KOPT-K1 (cell line): ENCODE measurements around the gene C3orf18.

ENCODE experiments used
- H3K27ac ChIP-seq: fragments of 200-600 bp; sonication (generic); 2 replicates; pipeline ENCODE4 v1.5.1; 2016; ENCODE audit warnings: antibody characterized with exemption, mild to moderate bottlenecking, low read depth, low read length; ENCODE audit not compliant: poor library complexity, severe bottlenecking
- H3K36me3 ChIP-seq: fragments of 200-600 bp; sonication (generic); 2 replicates; pipeline ENCODE4 v1.5.1; 2017; ENCODE audit warnings: antibody characterized with exemption, mild to moderate bottlenecking, low read length, moderate library complexity; ENCODE audit not compliant: insufficient read depth
- H3K9me3 ChIP-seq: fragments of 200-600 bp; sonication (generic); 2 replicates; pipeline ENCODE4 v1.5.1; 2017; ENCODE audit warnings: antibody characterized with exemption, low read length, mild to moderate bottlenecking; ENCODE audit not compliant: insufficient read depth, poor library complexity, severe bottlenecking

The C3orf18 gene

GRCh38 chr3:50607271-50608091, 39.9 kb upstream of the C3orf18 start:
- H3K9me3 ChIP-seq = peaks cover 13% of the 10 kb centered on the region
- H3K36me3 ChIP-seq = peaks cover 87% of the 10 kb centered on the region
- H3K27ac ChIP-seq = peak overlapping the region; percentile 98

GRCh38 chr3:50606596-50606995, 39.0 kb upstream of the C3orf18 start:
- H3K27ac ChIP-seq = peak overlapping the region; percentile 98
- H3K9me3 ChIP-seq = peaks cover 13% of the 10 kb centered on the region
- peaks cover 87% of the 10 kb centered on the region for H3K36me3 ChIP-seq

- Histone ChIP-seq H3K9me3 (peaks cover 10% of the 10 kb centered on the region), H3K27ac (peak overlapping the region; percentile 98), H3K36me3 (peaks cover 81% of the 10 kb centered on the region)
Measured at GRCh38 chr3:50605901-50606326, 38.4 kb upstream of the C3orf18 start.

- H3K27ac ChIP-seq = peak overlapping the region; percentile 98
- peaks cover 71% of the 10 kb centered on the region for H3K36me3 ChIP-seq
- no peaks in the 10 kb centered on the region for H3K9me3 ChIP-seq
Measured at GRCh38 chr3:50604628-50605588, 37.4 kb upstream of the C3orf18 start.

GRCh38 chr3:50604110-50604621, 36.6 kb upstream of the C3orf18 start:
- peaks cover 64% of the 10 kb centered on the region for H3K36me3 ChIP-seq
- H3K27ac ChIP-seq = peak overlapping the region; percentile 98
- H3K9me3 ChIP-seq = no peaks in the 10 kb centered on the region

- Histone ChIP-seq H3K9me3 (no peaks in the 10 kb centered on the region), H3K27ac (peak overlapping the region; percentile 98), H3K36me3 (peaks cover 57% of the 10 kb centered on the region)
Measured at GRCh38 chr3:50603261-50604109, 35.9 kb upstream of the C3orf18 start.

GRCh38 chr3:50602595-50603191, 35.1 kb upstream of the C3orf18 start:
- no peaks in the 10 kb centered on the region for H3K9me3 ChIP-seq
- peak overlapping the region; percentile 98 for H3K27ac ChIP-seq
- H3K36me3 ChIP-seq = peaks cover 49% of the 10 kb centered on the region

- Histone ChIP-seq H3K27ac (peak overlapping the region; percentile 98), H3K36me3 (peaks cover 32% of the 10 kb centered on the region), H3K9me3 (no peaks in the 10 kb centered on the region)
Measured at GRCh38 chr3:50600841-50601591, 33.5 kb upstream of the C3orf18 start.

- Histone ChIP-seq H3K36me3 (peaks cover 24% of the 10 kb centered on the region), H3K27ac (peak overlapping the region; percentile 98), H3K9me3 (no peaks in the 10 kb centered on the region)
Measured at GRCh38 chr3:50600141-50600753, 32.7 kb upstream of the C3orf18 start.

GRCh38 chr3:50599716-50600118, 32.2 kb upstream of the C3orf18 start:
- Histone ChIP-seq H3K27ac (peak overlapping the region; percentile 98), H3K9me3 (no peaks in the 10 kb centered on the region)

GRCh38 chr3:50599115-50599715, 31.7 kb upstream of the C3orf18 start:
- no peaks in the 10 kb centered on the region for H3K9me3 ChIP-seq
- peaks cover 14% of the 10 kb centered on the region for H3K36me3 ChIP-seq
- peak overlapping the region; percentile 98 for H3K27ac ChIP-seq

More at GRCh38 chr3:50599716-50600118, 32.2 kb upstream of the C3orf18 start:
- H3K36me3 ChIP-seq = peaks cover 19% of the 10 kb centered on the region

GRCh38 chr3:50594253-50594785, 26.8 kb upstream of the C3orf18 start:
- no peaks in the 10 kb centered on the region for H3K9me3 ChIP-seq
- H3K27ac ChIP-seq = peak overlapping the region; percentile 100
- H3K36me3 ChIP-seq = no peaks in the 10 kb centered on the region
